SH-SY5Y (cell line): ENCODE results near the gene ERLEC1.

Experiments
- GATA2 ChIP-seq: IDR thresholded peaks from 2 replicates; pipeline ENCODE4 v1.6.1; 2011; ENCODE audit warnings: mild to moderate bottlenecking, low read depth, low read length
- GATA3 ChIP-seq: IDR thresholded peaks from 2 replicates; pipeline ENCODE4 v1.6.1; 2011; ENCODE audit warnings: low read depth, mild to moderate bottlenecking, low read length, moderate library complexity

DNA sequence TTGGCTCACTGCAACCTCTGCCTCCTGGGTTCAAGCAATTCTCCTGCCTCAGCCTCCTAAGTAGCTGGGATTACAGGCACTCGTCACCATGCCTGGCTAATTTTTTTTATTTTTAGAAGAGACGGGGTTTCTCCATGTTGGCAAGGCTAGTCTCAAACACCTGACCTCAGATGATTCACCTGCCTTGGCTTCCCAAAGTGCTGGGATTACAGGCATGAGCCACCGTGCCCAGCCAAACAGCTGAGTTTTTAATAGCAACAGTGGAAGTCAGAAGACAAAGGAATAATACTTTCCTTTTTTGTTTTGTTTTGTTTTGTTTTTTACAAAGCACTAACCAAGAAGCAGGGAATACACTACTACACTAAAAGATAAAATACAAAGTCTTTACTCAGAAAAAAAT is 56.0 kb downstream of the ERLEC1 start:
- no peak for TF ChIP-seq GATA3
- TF ChIP-seq GATA2: no peak
